Naive thymus-derived CD4-positive, alpha-beta T cell (primary cell): ENCODE measurements around the gene GPR149. TPM values are rescaled to one million over a fixed set of nuclear protein-coding genes. Genes with fewer than 3 reads are reported as not detected.
"Not testable (repeated sequence)": the region's sequence is repeated elsewhere in the genome, so short reads cannot be mapped to it uniquely, and the experiment has no call there.

Experiments used
- ATAC-seq: fragments of 150-1000 bp; cut with Tn5 transposase; 2 replicates; pipeline ENCODE4 v1.10.0; 2021; ENCODE audit warnings: mild to moderate bottlenecking, moderate library complexity
- CTCF ChIA-PET: fragments of 350-600 bp; sonication (Branson Sonifier 250); formaldehyde crosslinking; loops from one replicate; lab custom pipeline; 2021; ENCODE audit warnings: antibody characterized with exemption; lab: Charles Lee
- POLR2A ChIA-PET: fragments of 350-600 bp; sonication (Branson Sonifier 250); formaldehyde crosslinking; loops from one replicate; lab custom pipeline; 2021; ENCODE audit warnings: antibody characterized with exemption, inconsistent platforms; lab: Charles Lee
- DNase-seq, 9 donors: peaks; one replicate each; pipeline versions ENCODE4 v3.0.0 to v3.0.0-alpha.2; 2020 to 2022; ENCODE audit warnings: mixed read lengths in 1 of 9
- H3K27ac ChIP-seq: one replicate; pipeline ENCODE4 v1.7.0; 2013; ENCODE audit warnings: mild to moderate bottlenecking, low read depth, low read length, moderate library complexity
- H3K27me3 ChIP-seq, 2 donors: one replicate each; pipeline ENCODE4 v1.7.0; 2013; ENCODE audit warnings: low read length in 2 of 2, mild to moderate bottlenecking in 2 of 2, moderate library complexity in 2 of 2; ENCODE audit not compliant: control insufficient read depth in 2 of 2, insufficient read depth in 2 of 2
- H3K36me3 ChIP-seq, 3 experiments: 1 replicate in 2 of 3; 2 replicates in 1 of 3; pipeline ENCODE4 v1.7.0; 2013; ENCODE audit warnings: low read length in 3 of 3, mild to moderate bottlenecking in 3 of 3, moderate library complexity in 1 of 3; ENCODE audit not compliant: insufficient read depth in 3 of 3, control insufficient read depth in 2 of 3
- H3K4me1 ChIP-seq, 2 donors: one replicate each; pipeline ENCODE4 v1.7.0; 2013; ENCODE audit warnings: low read length in 2 of 2, mild to moderate bottlenecking in 2 of 2, moderate library complexity in 1 of 2; ENCODE audit not compliant: control insufficient read depth in 2 of 2, insufficient read depth in 2 of 2
- H3K4me3 ChIP-seq: 2 replicates; pipeline ENCODE4 v1.7.0; 2013; ENCODE audit warnings: mild to moderate bottlenecking, low read length
- H3K9me3 ChIP-seq, 3 experiments: 1 replicate in 2 of 3; 2 replicates in 1 of 3; pipeline ENCODE4 v1.7.0; 2013; ENCODE audit warnings: low read length in 3 of 3; ENCODE audit not compliant: control insufficient read depth in 2 of 3
- H3K27ac Mint-ChIP-seq, 9 donors: one replicate each; pipeline ENCODE4 v1.8.0; 2020 to 2022; ENCODE audit warnings: mixed read lengths in 9 of 9, mild to moderate bottlenecking in 8 of 9, moderate library complexity in 5 of 9, inconsistent platforms in 2 of 9
- H3K27me3 Mint-ChIP-seq, 5 donors: one replicate each; pipeline ENCODE4 v1.8.0; 2021 to 2022; ENCODE audit warnings: mixed read lengths in 5 of 5, mild to moderate bottlenecking in 1 of 5
- H3K36me3 Mint-ChIP-seq, 5 donors: one replicate each; pipeline ENCODE4 v1.8.0; 2020 to 2022; ENCODE audit warnings: mixed read lengths in 5 of 5, mild to moderate bottlenecking in 3 of 5, inconsistent platforms in 1 of 5
- H3K4me1 Mint-ChIP-seq, 7 donors: one replicate each; pipeline ENCODE4 v1.8.0; 2020 to 2022; ENCODE audit warnings: mixed read lengths in 7 of 7, mild to moderate bottlenecking in 3 of 7, inconsistent platforms in 1 of 7
- H3K4me3 Mint-ChIP-seq, 10 donors: one replicate each; pipeline ENCODE4 v1.8.0; 2020 to 2022; ENCODE audit warnings: mild to moderate bottlenecking in 10 of 10, mixed read lengths in 10 of 10, moderate library complexity in 6 of 10, inconsistent platforms in 2 of 10
- H3K9me3 Mint-ChIP-seq, 11 donors: one replicate each; pipeline ENCODE4 v1.8.0; 2020 to 2022; ENCODE audit warnings: mixed read lengths in 11 of 11, mild to moderate bottlenecking in 4 of 11, inconsistent platforms in 1 of 11, moderate library complexity in 1 of 11
- intact Hi-C, 2 donors: fragments of 100-400 bp; cut with micrococcal nuclease; formaldehyde crosslinking; loops; one replicate each; pipeline ENCODE4 v1.15.1; 2023
- polyA plus RNA-seq, 2 donors: library from polyadenylated mRNA; unstranded; fragments of 300-500 nt; fragmentation: Illumina TruSeq; gene quantifications; one replicate each; pipeline ENCODE4 v1.2.3, GENCODE V29; 2021
- total RNA-seq, 6 experiments: library from RNA in 5 of 6; stranded (reverse) in 5 of 6; gene quantifications; 1 replicate in 5 of 6; 2 replicates in 1 of 6; pipeline ENCODE4 v1.2.3 and lab custom pipeline; 2021 to 2026

GPR149 gene, protein sequence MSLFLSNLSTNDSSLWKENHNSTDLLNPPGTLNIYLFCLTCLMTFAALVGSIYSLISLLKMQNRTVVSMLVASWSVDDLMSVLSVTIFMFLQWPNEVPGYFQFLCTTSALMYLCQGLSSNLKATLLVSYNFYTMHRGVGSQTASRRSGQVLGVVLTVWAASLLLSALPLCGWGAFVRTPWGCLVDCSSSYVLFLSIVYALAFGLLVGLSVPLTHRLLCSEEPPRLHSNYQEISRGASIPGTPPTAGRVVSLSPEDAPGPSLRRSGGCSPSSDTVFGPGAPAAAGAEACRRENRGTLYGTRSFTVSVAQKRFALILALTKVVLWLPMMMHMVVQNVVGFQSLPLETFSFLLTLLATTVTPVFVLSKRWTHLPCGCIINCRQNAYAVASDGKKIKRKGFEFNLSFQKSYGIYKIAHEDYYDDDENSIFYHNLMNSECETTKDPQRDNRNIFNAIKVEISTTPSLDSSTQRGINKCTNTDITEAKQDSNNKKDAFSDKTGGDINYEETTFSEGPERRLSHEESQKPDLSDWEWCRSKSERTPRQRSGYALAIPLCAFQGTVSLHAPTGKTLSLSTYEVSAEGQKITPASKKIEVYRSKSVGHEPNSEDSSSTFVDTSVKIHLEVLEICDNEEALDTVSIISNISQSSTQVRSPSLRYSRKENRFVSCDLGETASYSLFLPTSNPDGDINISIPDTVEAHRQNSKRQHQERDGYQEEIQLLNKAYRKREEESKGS
- total RNA-seq (not detected), polyA plus RNA-seq (not detected), total RNA-seq (lab: John Stamatoyannopoulos, UW) (not detected)

DNA sequence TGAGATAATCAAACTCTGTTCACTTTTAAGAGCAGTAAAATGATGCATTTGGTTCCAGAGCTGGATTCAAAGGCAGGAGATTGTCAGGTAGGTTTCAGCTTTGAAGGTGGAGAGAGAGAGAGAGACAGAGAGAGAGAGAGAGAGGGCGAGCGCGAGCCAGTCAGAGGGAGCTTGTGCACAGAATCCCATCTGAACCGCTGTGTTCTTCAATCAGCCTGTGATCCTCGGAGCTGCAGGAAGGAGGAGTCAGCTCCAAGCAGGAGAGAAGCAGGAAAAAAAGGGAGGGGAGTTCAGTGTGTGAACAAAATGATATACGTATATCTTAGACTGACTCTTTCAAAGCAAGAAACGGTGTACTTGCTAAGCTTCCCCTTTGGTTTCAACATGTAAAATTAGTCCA lies at the start of gene GPR149:
Gene GPR149, minus strand, starts transcription at position 177 of the 400 bp plus-strand sequence. CDS start 575 bp downstream, outside the sequence.
- no peaks in the 10 kb centered on the region for H3K36me3 ChIP-seq
- Mint-ChIP-seq H3K36me3 (peaks cover 0 to 5% (median 0%) of the 10 kb centered on the region in 5 donors), H3K4me3 (no peak within 1 kb of the TSS), H3K27me3 (peaks cover 43 to 52% (median 45%) of the 10 kb centered on the region in 5 donors), H3K9me3 (peaks cover 0 to 6% (median 0%) of the 10 kb centered on the region in 11 donors), H3K27ac (no peak within 1 kb of the TSS), H3K4me1 (peaks cover 0 to 7% (median 0%) of the 10 kb centered on the region in 7 donors)
- intact Hi-C loops, result no loop called here
- H3K4me1 ChIP-seq, result no peaks in the 10 kb centered on the region
- H3K4me3 ChIP-seq, result no peak within 1 kb of the TSS
- H3K9me3 ChIP-seq, result no peaks in the 10 kb centered on the region
- no peaks in the 10 kb centered on the region for H3K27me3 ChIP-seq
- DNase-seq (no peak), ATAC-seq (no peak)
- POLR2A ChIA-PET, result no interaction called here
- CTCF ChIA-PET, result no interaction called here
- H3K27ac ChIP-seq, result no peak within 1 kb of the TSS

DNA sequence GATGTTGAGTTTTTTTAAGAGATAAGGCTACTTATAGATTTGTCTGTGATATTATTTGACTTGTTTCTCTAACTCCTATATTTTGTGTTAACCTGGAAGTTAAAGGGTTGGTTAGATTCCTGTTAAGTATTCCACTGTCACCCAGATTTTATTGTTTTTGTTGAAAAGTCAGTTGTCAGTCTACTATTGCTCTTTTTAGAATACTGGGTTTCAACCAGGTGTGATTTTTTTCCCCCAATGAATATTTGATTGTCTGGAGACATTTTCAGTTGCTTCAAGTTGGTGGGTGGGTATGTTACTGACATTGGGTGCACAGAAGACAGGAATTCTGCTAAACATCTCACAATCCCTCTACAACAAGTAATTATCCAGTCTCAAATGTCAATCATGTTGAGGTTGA lies 43.8 kb upstream of the GPR149 start:
- intact Hi-C loops, result no loop called here
- no peaks in the 10 kb centered on the region for H3K36me3 Mint-ChIP-seq
- Histone ChIP-seq H3K27ac (no peak overlapping the region), H3K9me3 (no peaks in the 10 kb centered on the region), H3K4me3 (no peak overlapping the region), H3K36me3 (no peaks in the 10 kb centered on the region), H3K4me1 (no peaks in the 10 kb centered on the region), H3K27me3 (no peaks in the 10 kb centered on the region)
- H3K9me3 Mint-ChIP-seq, result peaks cover 0 to 17% (median 0%) of the 10 kb centered on the region in 11 donors
- DNase-seq (no peak), ATAC-seq (no peak)
- POLR2A ChIA-PET, result no interaction called here
- H3K27ac Mint-ChIP-seq, result no peak overlapping the region
- no peak overlapping the region for H3K4me3 Mint-ChIP-seq
- CTCF ChIA-PET, result no interaction called here
- peaks cover 0 to 5% (median 2%) of the 10 kb centered on the region in 5 donors for H3K27me3 Mint-ChIP-seq
- no peaks in the 10 kb centered on the region for H3K4me1 Mint-ChIP-seq

DNA sequence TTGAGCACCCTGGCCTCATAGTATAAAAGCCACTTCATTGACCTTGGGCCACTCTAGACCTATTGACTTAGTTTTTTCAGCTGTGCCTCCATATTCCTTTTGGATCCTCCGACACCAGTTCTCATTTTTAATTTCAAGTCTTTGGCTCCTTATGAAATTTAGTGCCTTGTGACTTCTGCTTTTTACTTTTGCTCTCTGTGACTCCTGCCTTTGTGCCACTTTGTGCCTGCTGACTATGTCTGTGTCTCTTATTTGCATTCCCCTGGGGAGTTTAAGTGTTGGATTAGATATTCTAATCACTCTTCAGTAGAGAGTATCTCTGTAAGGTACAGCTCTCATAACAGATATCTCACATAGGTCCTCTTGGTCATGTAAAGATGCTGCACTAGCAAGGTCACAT lies 39.6 kb upstream of the GPR149 start:
- POLR2A ChIA-PET, result no interaction called here

DNA sequence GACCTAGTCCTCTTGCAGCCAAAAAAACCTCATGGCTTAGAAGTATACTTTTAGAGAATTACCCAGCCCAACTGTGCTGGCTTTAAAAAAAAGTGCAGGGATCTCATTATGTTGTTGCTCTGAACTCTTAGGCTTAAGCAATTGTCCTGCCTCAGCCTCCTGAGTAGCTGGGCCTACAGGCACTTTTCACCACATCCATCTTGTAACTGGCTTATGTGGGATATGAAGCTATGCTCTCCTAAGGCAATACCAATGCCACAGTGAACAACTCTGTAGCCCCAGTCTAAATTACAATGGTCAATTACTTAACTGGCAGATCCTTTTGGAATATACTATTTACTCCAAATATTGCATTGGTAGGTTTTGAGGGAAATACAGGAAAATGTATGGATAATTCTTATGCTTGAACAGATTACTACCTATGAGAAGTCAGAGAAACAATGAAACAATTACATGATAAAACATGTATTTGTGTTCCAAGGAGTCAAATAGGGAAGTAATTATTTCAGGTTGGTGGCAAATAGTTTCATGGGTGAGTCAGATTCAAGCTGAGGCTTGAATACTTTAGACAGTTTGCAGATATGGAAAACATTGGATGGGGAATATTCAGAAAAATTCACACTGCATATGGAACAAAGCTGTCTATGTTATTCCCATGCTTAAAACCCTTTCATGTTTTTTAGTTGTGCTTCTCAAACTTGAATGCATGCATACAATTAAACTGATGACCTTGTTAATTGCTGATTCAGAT lies 34.6 kb upstream of the GPR149 start:
- Mint-ChIP-seq H3K27me3 (peaks cover 0 to 5% (median 0%) of the 10 kb centered on the region in 5 donors), H3K4me1 (no peaks in the 10 kb centered on the region), H3K4me3 (no peak overlapping the region), H3K9me3 (peaks cover 0 to 2% (median 0%) of the 10 kb centered on the region in 11 donors), H3K27ac (no peak overlapping the region), H3K36me3 (no peaks in the 10 kb centered on the region)
- Histone ChIP-seq H3K4me3 (no peak overlapping the region), H3K27ac (no peak overlapping the region), H3K4me1 (no peaks in the 10 kb centered on the region), H3K36me3 (no peaks in the 10 kb centered on the region), H3K27me3 (no peaks in the 10 kb centered on the region), H3K9me3 (no peaks in the 10 kb centered on the region)
- DNase-seq, result no peak
- ChIA-PET POLR2A (no interaction called here), CTCF (no interaction called here)
- intact Hi-C loops, result no loop called here
- no peak for ATAC-seq

More for the DNA sequence above, 39.6 kb upstream of the GPR149 start:
- ATAC-seq (no peak), DNase-seq (no peak)
- H3K36me3 Mint-ChIP-seq, result no peaks in the 10 kb centered on the region
- CTCF ChIA-PET, result no interaction called here
- Histone ChIP-seq H3K4me3 (no peak overlapping the region), H3K27ac (no peak overlapping the region), H3K9me3 (no peaks in the 10 kb centered on the region), H3K4me1 (no peaks in the 10 kb centered on the region), H3K36me3 (no peaks in the 10 kb centered on the region), H3K27me3 (no peaks in the 10 kb centered on the region)
- no peak overlapping the region for H3K4me3 Mint-ChIP-seq
- intact Hi-C loops, result no loop called here
- no peaks in the 10 kb centered on the region for H3K4me1 Mint-ChIP-seq
- H3K27me3 Mint-ChIP-seq, result peaks cover 0 to 5% (median 0%) of the 10 kb centered on the region in 5 donors
- no peak overlapping the region for H3K27ac Mint-ChIP-seq
- H3K9me3 Mint-ChIP-seq, result peaks cover 0 to 8% (median 0%) of the 10 kb centered on the region in 11 donors

DNA sequence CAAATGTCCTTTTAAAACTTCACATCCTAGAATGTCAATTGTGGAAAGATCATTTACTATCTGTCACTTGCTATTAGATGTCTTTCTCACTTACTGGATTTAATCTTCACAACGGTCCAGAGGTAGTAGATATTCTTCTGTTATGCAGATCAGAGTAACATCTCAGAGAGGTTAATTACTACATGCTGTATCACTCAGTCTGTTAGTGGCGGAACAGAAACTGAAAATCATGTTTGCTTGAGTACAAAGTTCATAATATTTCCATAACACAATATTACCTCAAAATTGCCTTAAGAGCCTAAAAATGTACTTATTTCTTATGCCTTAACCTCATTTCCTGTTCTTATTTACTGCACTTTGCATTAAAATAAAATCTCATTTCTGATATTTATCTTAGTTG lies 28.6 kb upstream of the GPR149 start:
- H3K36me3 ChIP-seq, result no peaks in the 10 kb centered on the region

DNA sequence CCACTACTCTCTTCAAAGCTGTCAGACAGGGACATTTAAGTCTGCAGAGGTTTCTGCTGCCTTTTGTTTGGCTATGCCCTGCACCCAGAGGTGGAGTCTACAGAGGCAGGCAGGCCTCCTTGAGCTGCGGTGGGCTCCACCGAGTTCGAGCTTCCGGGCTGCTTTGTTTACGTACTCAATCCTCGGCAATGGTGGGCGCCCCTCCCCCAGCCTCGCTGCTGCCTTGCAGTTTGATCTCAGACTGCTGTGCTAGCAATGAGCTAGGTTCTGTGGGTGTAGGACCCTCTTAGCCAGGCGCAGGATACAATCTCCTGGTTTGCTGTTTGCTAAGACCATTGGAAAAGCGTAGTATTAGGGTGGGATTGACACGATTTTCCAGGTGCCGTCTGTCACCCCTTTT lies 9.1 kb upstream of the GPR149 start:
- intact Hi-C loops, H3K9me3 Mint-ChIP-seq, H3K4me3 ChIP-seq, POLR2A ChIA-PET, ATAC-seq, H3K4me1 Mint-ChIP-seq, CTCF ChIA-PET, H3K36me3 ChIP-seq, H3K27ac ChIP-seq, H3K27me3 ChIP-seq, H3K4me3 Mint-ChIP-seq, DNase-seq, H3K36me3 Mint-ChIP-seq, H3K9me3 ChIP-seq, H3K4me1 ChIP-seq: not testable (repeated sequence)
- peak overlapping the region in 1 of 9 donors; percentile 14 for H3K27ac Mint-ChIP-seq
- peaks cover 0 to 20% (median 5%) of the 10 kb centered on the region in 5 donors for H3K27me3 Mint-ChIP-seq

More for the DNA sequence above, 28.6 kb upstream of the GPR149 start:
- H3K27me3 ChIP-seq, result no peaks in the 10 kb centered on the region
- DNase-seq, result no peak
- no peak overlapping the region for H3K27ac ChIP-seq
- no peaks in the 10 kb centered on the region for H3K4me1 ChIP-seq
- Mint-ChIP-seq H3K27ac (no peak overlapping the region), H3K27me3 (no peaks in the 10 kb centered on the region), H3K36me3 (no peaks in the 10 kb centered on the region), H3K4me3 (no peak overlapping the region), H3K4me1 (no peaks in the 10 kb centered on the region), H3K9me3 (peaks cover 0 to 8% (median 0%) of the 10 kb centered on the region in 11 donors)
- no peak for ATAC-seq
- CTCF ChIA-PET, result no interaction called here
- no peak overlapping the region for H3K4me3 ChIP-seq
- POLR2A ChIA-PET, result no interaction called here
- H3K9me3 ChIP-seq, result no peaks in the 10 kb centered on the region
- intact Hi-C loops, result no loop called here
